Lung (tissue), 16 donors: ENCODE data around the gene XDH. TPM values are rescaled to one million over a fixed set of nuclear protein-coding genes. Genes with fewer than 3 reads are reported as not detected.
A peak's percentile ranks its signal among the peaks of the same experiment; 100 is the strongest.

Source experiments
- ATAC-seq: fragments of 200-7000 bp; cut with Tn5 transposase; one replicate; pipeline ENCODE4 v1.9.1; 2020; ENCODE audit warnings: moderate number of reproducible peaks; ENCODE audit not compliant: insufficient read depth, low FRiP score
- DNase-seq, 3 donors: peaks; one replicate each; pipeline ENCODE4 v3.0.0-alpha.2; 2013 to 2017
- H3K27ac ChIP-seq, 2 donors: one replicate each; pipeline ENCODE4 v1.5.1; 2013; ENCODE audit warnings: mild to moderate bottlenecking in 2 of 2, moderate library complexity in 2 of 2, control low read depth in 1 of 2, inconsistent platforms in 1 of 2, low read depth in 1 of 2, low read length in 1 of 2
- H3K27me3 ChIP-seq, 3 donors: one replicate each; pipeline ENCODE4 v1.5.1; 2013; ENCODE audit warnings: low read length in 2 of 3; ENCODE audit not compliant: control insufficient read depth in 3 of 3, insufficient read depth in 3 of 3
- H3K36me3 ChIP-seq, 4 donors: one replicate each; pipeline ENCODE4 v1.5.1; 2013; ENCODE audit warnings: low read length in 4 of 4, mild to moderate bottlenecking in 1 of 4, moderate library complexity in 1 of 4; ENCODE audit not compliant: control insufficient read depth in 4 of 4, insufficient read depth in 4 of 4
- H3K4me1 ChIP-seq, 5 donors: one replicate each; pipeline ENCODE4 v1.5.1; 2013; ENCODE audit warnings: low read length in 5 of 5, mild to moderate bottlenecking in 2 of 5, moderate library complexity in 1 of 5; ENCODE audit not compliant: control insufficient read depth in 5 of 5, insufficient read depth in 5 of 5
- H3K4me3 ChIP-seq: one replicate; pipeline ENCODE4 v1.5.1; 2013; ENCODE audit warnings: mild to moderate bottlenecking, control low read depth, moderate library complexity
- H3K9ac ChIP-seq, 2 donors: one replicate each; pipeline ENCODE4 v1.5.1; 2013; ENCODE audit warnings: low read length in 2 of 2, control low read depth in 1 of 2; ENCODE audit not compliant: insufficient read depth in 1 of 2
- H3K9me3 ChIP-seq, 4 donors: one replicate each; pipeline ENCODE4 v1.5.1; 2013; ENCODE audit warnings: low read length in 3 of 4, mild to moderate bottlenecking in 1 of 4, moderate library complexity in 1 of 4; ENCODE audit not compliant: control insufficient read depth in 4 of 4, insufficient read depth in 3 of 4
- CTCF ChIP-seq: IDR thresholded peaks from 2 replicates; pipeline ENCODE4 v1.5.1; 2012; ENCODE audit warnings: mild to moderate bottlenecking; ENCODE audit errors: control extremely low read depth, extremely low read depth
- WGBS, 2 donors: extraction: QIAGEN DNeasy Blood & Tissue Kit; methylation state at CpG; one replicate each; pipeline ENCODE4 v1.1.7; 2013; 5-methylcytosine and 5-hydroxymethylcytosine counted together
- long read RNA-seq, 5 donors: transcript quantifications; one replicate each; lab custom pipeline, GENCODE V29; 2026
- polyA plus RNA-seq, 2 donors: library from polyadenylated mRNA; stranded (reverse); fragments of 200-250 nt; gene quantifications; one replicate each; pipeline ENCODE4 v1.2.1, GENCODE V29; 2013
- total RNA-seq, 2 donors: library from RNA; depleted of rRNA in 1 of 2; stranded (reverse); fragments of >200 nt in 1 of 2; gene quantifications; one replicate each; pipeline ENCODE4 v1.2.1, GENCODE V29; 2014 to 2021
- donor health status: control.
- donor health status: control.
- donor health status: Bipolar disorder and iron deficiency.
- donor health status: healthy.
- donor health status: DM: yes; HTN: yes; CAD: no.

Gene XDH
- total RNA-seq = 1 to 10 TPM in 1 of 2 donors, under 1 TPM in 1; 0.71 to 1.5 TPM
- polyA plus RNA-seq = under 1 TPM; 0.12 to 0.48 TPM
- long read RNA-seq, donor 1 = 0 reads
- long read RNA-seq, donor 2 = 0 reads
- long read RNA-seq, donor 3 = 0 reads
- long read RNA-seq, donor 4 = 0 reads
- long read RNA-seq, donor 5 = 0 reads

GRCh38 chr2:31414601-31415241, at the start of gene XDH:
XDH (minus strand) TSS chr2:31414742; CDS start chr2:31414666, 76 bp downstream.
- no peak within 1 kb of the TSS for H3K27ac ChIP-seq
- DNase-seq = peak in 1 of 3 donors; percentile 4
- TF ChIP-seq CTCF = no peak
- no peak within 1 kb of the TSS for H3K9ac ChIP-seq
- no peaks in the 10 kb centered on the region for H3K27me3 ChIP-seq
- H3K9me3 ChIP-seq = peaks cover 0 to under 1% (median 0%) of the 10 kb centered on the region in 4 donors
- H3K36me3 ChIP-seq = no peaks in the 10 kb centered on the region
- WGBS, 2 donors = 52 to 58% methylated on average over 5 of the region's 5 CpGs
- ATAC-seq = peak; percentile 69
- peaks cover 0 to 2% (median 0%) of the 10 kb centered on the region in 5 donors for H3K4me1 ChIP-seq
- no peak within 1 kb of the TSS for H3K4me3 ChIP-seq

- ATAC-seq (no peak), DNase-seq (no peak)
- peaks cover 0 to 9% (median 4%) of the 10 kb centered on the region in 4 donors for H3K9me3 ChIP-seq
- H3K9ac ChIP-seq = no peak overlapping the region
- no peak for TF ChIP-seq CTCF
- no peak overlapping the region for H3K4me3 ChIP-seq
- no peaks in the 10 kb centered on the region for H3K4me1 ChIP-seq
- no peaks in the 10 kb centered on the region for H3K27me3 ChIP-seq
- no peaks in the 10 kb centered on the region for H3K36me3 ChIP-seq
- 79 to 84% methylated on average over 4 of the region's 4 CpGs for WGBS, 2 donors
- H3K27ac ChIP-seq = no peak overlapping the region
Measured at GRCh38 chr2:31457651-31458050, 43.1 kb upstream of the XDH start.

- WGBS, 2 donors = 65 to 74% methylated on average over 3 of the region's 3 CpGs
- TF ChIP-seq CTCF = no peak
Measured at GRCh38 chr2:31446848-31447247, 32.3 kb upstream of the XDH start.

GRCh38 chr2:31442376-31442775, 27.8 kb upstream of the XDH start:
- 84 to 90% methylated on average over 2 of the region's 2 CpGs for WGBS, 2 donors
- no peak for ATAC-seq

More at GRCh38 chr2:31446848-31447247, 32.3 kb upstream of the XDH start:
- no peak overlapping the region for H3K9ac ChIP-seq
- H3K27me3 ChIP-seq = no peaks in the 10 kb centered on the region
- no peak overlapping the region for H3K27ac ChIP-seq
- no peaks in the 10 kb centered on the region for H3K4me1 ChIP-seq
- DNase-seq = no peak
- no peak for ATAC-seq
- no peak overlapping the region for H3K4me3 ChIP-seq
- H3K9me3 ChIP-seq = peaks cover 0 to 16% (median 8%) of the 10 kb centered on the region in 4 donors
- H3K36me3 ChIP-seq = no peaks in the 10 kb centered on the region

More at GRCh38 chr2:31442376-31442775, 27.8 kb upstream of the XDH start:
- H3K27me3 ChIP-seq = no peaks in the 10 kb centered on the region
- H3K4me3 ChIP-seq = no peak overlapping the region
- no peaks in the 10 kb centered on the region for H3K36me3 ChIP-seq
- no peak overlapping the region for H3K9ac ChIP-seq
- no peak for DNase-seq
- no peak overlapping the region for H3K27ac ChIP-seq
- peaks cover 0 to 2% (median 0%) of the 10 kb centered on the region in 4 donors for H3K9me3 ChIP-seq
- H3K4me1 ChIP-seq = no peaks in the 10 kb centered on the region
- TF ChIP-seq CTCF = no peak
